GM12892 (cell line): ENCODE measurements around the gene MYPN.
"Not testable (repeated sequence)": the region's sequence is repeated elsewhere in the genome, so short reads cannot be mapped to it uniquely, and the experiment has no call there.

ENCODE experiments used
- DNase-seq: peaks from one replicate; pipeline ENCODE4 v3.0.0; 2011; ENCODE audit not compliant: insufficient read length
- FAIRE-seq: peaks from 2 replicates; lab custom pipeline; 2011; peaks lifted over from hg19 to GRCh38; lab: Jason Lieb, UNC
- POLR2A ChIP-seq: IDR thresholded peaks from 2 replicates; pipeline ENCODE4 v1.6.1; 2011; ENCODE audit warnings: low read depth, low read length, control low read depth
- POLR2AphosphoS5 ChIP-seq: IDR thresholded peaks from 2 replicates; pipeline ENCODE4 v1.6.1; 2011; ENCODE audit warnings: low read depth, low read length, control low read depth
- TAF1 ChIP-seq: IDR thresholded peaks from 2 replicates; pipeline ENCODE4 v1.6.1; 2011; ENCODE audit warnings: low read depth, mild to moderate bottlenecking, control low read depth, low read length, borderline replicate concordance

MYPN gene

GRCh38 chr10:68239596-68240150, 130.4 kb downstream of the MYPN start:
- no peak for DNase-seq
- TF ChIP-seq POLR2A (no peak), POLR2AphosphoS5 (no peak), TAF1 (no peak)
- FAIRE-seq = no peak

- no peak for TF ChIP-seq POLR2AphosphoS5
- TF ChIP-seq POLR2A = no peak
- no peak for TF ChIP-seq TAF1
- no peak for DNase-seq
- FAIRE-seq = no peak
Observed at GRCh38 chr10:68242051-68242450, 132.8 kb downstream of the MYPN start.

- DNase-seq, FAIRE-seq: not testable (repeated sequence)
Observed at GRCh38 chr10:68246397-68246796, 137.1 kb downstream of the MYPN start.

GRCh38 chr10:68247931-68248330, 138.6 kb downstream of the MYPN start:
- FAIRE-seq (no peak), DNase-seq (no peak)
- no peak for TF ChIP-seq POLR2A
- no peak for TF ChIP-seq TAF1
- no peak for TF ChIP-seq POLR2AphosphoS5

GRCh38 chr10:68249297-68249696, 140.0 kb downstream of the MYPN start:
- FAIRE-seq = no peak
- DNase-seq = no peak
- TF ChIP-seq POLR2A (no peak), TAF1 (no peak), POLR2AphosphoS5 (no peak)

GRCh38 chr10:68251151-68251550, 141.9 kb downstream of the MYPN start:
- no peak for TF ChIP-seq POLR2A
- no peak for TF ChIP-seq TAF1
- no peak for TF ChIP-seq POLR2AphosphoS5
- FAIRE-seq (no peak), DNase-seq (no peak)

- DNase-seq = no peak
- no peak for FAIRE-seq
- no peak for TF ChIP-seq POLR2AphosphoS5
- no peak for TF ChIP-seq TAF1
- TF ChIP-seq POLR2A = no peak
Observed at GRCh38 chr10:68251625-68252495, 142.6 kb downstream of the MYPN start.

- DNase-seq = no peak
- TF ChIP-seq POLR2A = no peak
- TF ChIP-seq POLR2AphosphoS5 = no peak
- TF ChIP-seq TAF1 = no peak
- FAIRE-seq = no peak
Observed at GRCh38 chr10:68253346-68253745, 144.1 kb downstream of the MYPN start.

- DNase-seq (no peak), FAIRE-seq (no peak)
- TF ChIP-seq POLR2AphosphoS5 = no peak
- no peak for TF ChIP-seq TAF1
- TF ChIP-seq POLR2A = no peak
Observed at GRCh38 chr10:68261132-68261856, 152.0 kb downstream of the MYPN start.
